Stimulated activated CD4-positive, alpha-beta T cell treated with anti-CD3 and anti-CD28 coated beads, Interleukin-1b, Interleukin-23, amount 100 ng/mL, for 48 hours (primary cell): ENCODE measurements around the gene GSG1L.

Experiments used
- DNase-seq: peaks from one replicate; pipeline ENCODE4 v3.0.0-alpha.2; 2020

Gene GSG1L

DNA sequence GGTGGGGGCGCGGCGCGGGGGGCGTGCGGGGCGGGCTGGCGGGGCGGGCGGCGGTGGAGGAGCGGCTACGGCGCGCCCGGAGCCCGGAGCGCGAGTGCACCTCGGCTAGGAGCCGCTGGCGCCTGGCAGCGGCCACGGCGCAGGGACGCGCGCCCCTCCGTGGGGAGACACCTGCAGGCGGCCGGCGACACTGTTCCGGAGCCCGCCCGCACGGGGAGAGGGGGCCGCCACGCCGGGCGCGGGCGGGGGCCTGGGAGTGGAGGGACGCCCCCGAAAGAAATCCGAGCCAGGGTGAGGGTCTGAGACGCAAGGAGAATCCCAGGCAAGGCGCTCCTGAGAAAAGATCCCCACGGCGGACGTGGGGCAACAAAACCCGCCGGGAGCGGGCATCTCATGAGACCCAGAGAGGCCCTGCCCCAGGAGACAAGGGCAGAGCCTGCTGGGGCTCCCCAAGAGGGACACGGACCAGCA, at the start of gene GSG1L:
TSS of gene GSG1L (minus strand) at position 124 of the 471 bp plus-strand sequence. CDS start 290 bp downstream, outside the sequence.
- no peak for DNase-seq

- DNase-seq = peak; percentile 51
Observed at GRCh38 chr16:28112908-28113307, 49.4 kb upstream of the GSG1L start.

GRCh38 chr16:28110977-28111376, 47.5 kb upstream of the GSG1L start:
- DNase-seq = no peak

- no peak for DNase-seq
Observed at GRCh38 chr16:28110479-28110878, 47.0 kb upstream of the GSG1L start.

DNA sequence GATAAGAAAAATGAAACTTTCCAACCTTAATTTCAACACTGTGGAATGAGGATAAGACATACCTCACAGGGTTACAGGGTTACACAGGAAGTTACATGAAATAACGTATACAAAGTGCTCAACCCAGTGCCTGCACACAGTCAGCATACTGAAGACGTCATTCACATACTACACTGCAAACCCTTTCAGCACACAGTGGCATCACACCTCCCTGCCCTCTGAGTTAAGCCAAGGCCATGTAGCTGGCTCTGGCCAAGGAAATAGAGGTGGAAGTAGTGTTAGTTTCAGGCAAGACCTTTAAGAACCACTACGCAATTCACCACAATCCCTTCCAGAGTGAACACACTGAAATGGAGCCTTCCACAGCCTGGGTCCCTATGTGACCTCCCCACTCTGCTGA, 46.6 kb upstream of the GSG1L start:
- no peak for DNase-seq

DNA sequence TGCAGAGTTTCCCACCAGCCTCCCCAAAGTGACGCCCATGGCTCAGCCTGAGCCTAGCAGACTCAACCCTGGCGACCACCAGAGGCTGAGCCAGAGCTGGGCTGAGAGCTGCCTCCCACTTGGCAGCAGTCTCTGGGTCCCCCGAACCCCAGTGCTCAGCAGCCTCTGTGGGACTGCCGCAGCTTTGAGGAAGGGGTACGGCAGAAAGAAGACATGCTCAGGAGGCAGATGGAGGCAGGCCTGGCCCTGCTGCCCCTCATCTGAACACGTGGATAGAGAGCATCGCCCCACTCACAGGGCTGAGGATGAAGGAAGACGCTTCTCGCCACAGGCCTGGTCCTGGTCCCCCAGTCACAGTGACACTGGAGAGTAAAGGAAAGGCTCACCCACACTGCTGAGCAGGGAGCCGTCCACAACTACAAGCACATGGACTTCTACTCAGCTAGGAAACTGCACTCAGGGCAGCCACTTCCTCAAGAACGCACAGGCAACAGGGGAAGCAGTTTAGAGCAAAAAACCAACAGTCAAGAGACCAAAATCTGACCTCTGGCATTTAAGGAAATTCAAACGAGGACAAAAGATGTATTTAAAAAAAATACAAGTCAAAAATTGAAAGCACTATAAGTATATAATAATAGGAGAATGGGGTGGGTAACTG, 45.2 kb upstream of the GSG1L start:
- DNase-seq = no peak

GRCh38 chr16:28107232-28107631, 43.7 kb upstream of the GSG1L start:
- DNase-seq = no peak

DNA sequence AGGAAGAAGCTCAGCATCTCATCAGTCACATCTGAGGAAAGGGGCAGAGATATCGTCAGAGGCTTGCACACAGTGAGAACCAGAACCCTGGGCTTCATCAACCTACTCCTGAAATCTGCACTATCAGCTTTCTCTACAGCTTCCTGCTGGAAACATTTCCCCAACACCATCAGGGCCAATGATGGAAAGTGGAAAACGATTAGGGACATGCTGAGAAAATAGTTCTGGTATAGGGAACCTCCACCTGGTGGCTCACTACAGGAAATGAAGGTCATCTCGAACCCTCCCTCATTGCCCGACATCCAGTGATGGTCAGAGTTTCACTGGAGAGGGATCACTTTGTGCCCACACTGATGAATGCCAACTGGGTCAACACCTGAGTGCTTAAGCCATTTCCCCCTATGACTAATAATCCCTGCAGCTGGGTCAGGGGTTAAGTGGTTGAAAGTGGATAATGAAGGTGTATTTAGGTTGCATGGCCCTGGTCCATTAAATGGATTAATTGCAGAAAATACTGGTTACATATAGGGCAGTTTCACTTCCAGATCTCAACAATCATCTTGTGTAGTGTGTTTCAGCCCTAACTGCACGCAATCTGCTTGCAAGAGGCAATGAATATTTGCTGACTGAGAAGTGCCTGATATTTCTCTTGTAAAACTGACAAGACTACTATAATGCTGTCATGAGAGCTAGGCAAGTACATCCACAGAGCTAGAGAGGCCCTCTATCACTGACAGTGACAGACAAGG, 43.1 kb upstream of the GSG1L start:
- no peak for DNase-seq

- no peak for DNase-seq
Observed at GRCh38 chr16:28105954-28106353, 42.4 kb upstream of the GSG1L start.

DNA sequence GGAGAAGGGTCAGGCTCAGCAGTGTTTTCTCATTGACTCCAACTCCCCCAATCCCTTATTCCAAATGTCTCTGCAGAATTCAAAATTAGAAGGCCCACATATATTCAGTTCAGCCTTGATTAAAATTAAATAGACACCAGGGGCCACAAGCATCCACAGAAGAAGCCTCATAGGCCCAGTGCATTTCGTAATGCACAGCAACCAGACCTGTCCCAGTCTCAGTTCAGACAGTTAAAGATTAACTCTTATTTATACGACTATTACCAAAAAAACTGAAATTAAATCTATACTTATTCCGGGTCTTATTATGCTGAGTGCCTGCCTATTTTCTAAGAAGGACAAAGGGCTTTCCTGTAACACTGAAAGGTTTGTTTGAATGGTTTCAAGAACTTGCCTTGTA, 41.8 kb upstream of the GSG1L start:
- DNase-seq = no peak

GRCh38 chr16:28104404-28104803, 40.9 kb upstream of the GSG1L start:
- no peak for DNase-seq

DNA sequence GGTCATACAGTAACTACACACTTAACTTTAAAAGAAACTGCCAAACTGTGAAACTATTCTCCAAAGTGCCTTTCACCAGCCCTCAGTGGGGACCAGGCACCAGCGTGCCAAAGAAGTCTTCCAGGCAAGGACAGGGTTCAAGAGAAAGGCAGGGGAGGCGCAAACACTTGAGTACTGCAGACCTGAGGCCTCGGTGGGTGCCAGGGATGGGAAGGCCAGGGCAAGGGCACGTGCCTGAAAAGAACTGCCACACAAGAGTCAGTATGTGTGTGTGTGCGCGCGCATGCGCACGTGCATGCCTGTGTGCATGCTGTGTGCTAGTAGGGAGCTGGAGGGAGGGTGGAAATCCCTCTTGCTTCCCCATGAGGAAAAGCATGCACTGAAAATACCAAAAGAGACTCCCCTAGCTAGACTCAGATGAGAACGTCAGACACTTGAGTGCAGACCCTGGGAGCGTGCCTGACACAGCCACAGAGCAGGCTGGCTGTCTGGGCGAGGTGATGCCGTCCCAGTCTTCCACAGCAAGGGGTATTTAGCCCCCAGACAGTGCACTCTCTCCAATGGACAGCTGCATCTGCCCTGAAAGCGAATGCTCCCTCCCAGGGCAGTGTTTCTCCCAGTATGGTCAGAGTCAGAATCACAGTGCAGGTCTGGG, 40.1 kb upstream of the GSG1L start:
- no peak for DNase-seq

- DNase-seq = no peak
Observed at GRCh38 chr16:28101533-28101890, 38.0 kb upstream of the GSG1L start.

GRCh38 chr16:28100810-28101532, 37.5 kb upstream of the GSG1L start:
- DNase-seq = no peak

DNA sequence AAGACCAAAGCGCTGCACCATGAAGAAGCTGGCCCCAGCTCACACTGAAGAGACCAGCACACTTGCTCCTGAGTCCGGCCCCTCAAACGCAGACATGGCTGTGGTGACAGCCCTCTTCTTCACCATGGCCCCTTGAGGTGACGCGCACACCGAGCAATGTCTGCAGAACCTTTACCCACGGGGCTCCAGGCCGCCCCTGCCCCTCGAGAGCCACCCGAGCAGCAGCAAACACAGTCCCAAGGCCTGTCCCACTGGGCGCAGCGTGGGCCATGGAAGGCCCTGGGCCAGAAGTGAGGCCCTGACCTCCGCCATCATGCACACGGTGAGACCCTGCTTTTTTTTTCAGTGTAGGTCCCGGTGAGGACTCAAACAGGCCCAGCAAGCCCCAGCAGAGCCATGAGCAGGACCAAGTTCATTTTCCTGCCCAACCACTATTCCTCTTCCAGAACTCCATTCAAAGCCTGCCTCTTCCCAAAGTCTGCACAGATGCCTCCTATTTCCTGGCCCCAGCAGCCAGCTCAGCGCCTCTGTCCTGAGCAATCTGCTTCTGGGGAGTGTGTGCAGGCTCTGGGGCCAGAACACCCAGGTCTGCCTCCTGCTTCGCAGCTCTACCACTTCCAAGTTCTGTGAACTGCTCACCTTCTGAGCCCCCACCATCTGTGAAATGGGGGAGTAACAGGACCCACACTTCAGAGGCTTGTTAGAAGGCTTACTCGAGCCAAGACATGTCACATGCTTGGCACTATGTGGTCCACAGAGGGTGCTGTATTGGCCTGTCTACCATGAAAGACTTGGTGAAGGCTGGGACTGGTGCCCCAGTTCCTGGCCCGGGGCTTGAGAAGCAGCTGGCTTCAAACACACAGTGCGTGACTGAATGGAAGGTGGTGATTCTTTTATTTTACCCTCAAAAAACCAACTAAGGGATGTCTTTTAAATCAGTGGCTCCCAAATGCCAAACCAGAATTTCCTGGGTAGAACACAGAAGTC, 35.7 kb upstream of the GSG1L start:
- DNase-seq = no peak

GRCh38 chr16:28098171-28098958, 34.9 kb upstream of the GSG1L start:
- no peak for DNase-seq

DNA sequence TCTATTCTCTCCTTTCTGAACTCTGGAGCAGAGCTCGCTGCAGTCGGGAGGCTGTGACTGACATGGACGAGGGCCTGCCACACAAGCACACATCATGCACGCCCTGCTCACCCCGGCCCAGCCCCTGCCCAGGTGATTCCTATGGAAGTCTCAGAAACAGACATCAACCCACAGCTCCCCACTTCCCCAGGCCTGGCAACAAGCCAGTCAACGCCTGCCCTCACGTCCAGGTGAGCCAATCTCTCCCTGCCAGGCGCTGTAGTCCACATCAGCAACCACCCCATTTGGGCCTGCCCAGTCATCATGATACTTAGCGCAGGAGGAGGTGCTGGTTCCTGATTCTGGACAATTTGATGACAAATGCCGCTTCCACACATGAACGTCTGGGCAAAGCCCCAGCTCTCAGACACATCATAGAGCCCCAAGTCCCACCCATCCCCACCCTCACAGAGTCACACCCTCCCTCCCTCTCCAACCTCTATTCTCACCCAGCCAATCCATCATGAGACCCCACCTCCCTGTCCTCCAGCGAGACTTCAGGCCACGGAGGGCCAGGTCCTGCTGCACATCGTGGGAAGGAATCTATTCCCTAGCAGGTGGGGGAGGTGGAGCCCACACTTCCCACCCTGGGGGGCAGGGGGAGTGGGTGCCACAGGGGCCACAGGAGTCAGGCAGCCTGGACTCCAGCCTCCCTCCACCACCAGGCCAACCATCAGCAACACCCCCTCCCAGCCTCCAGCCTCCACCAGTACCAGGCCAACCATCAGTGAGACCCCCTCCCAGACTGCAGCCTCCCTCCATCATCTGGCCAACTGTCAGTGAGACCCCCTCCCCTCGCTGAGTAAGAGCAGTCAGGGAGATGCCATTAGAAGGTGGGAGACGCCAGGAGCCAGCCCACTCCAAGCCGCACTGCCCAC, 33.7 kb upstream of the GSG1L start:
- DNase-seq = no peak

DNA sequence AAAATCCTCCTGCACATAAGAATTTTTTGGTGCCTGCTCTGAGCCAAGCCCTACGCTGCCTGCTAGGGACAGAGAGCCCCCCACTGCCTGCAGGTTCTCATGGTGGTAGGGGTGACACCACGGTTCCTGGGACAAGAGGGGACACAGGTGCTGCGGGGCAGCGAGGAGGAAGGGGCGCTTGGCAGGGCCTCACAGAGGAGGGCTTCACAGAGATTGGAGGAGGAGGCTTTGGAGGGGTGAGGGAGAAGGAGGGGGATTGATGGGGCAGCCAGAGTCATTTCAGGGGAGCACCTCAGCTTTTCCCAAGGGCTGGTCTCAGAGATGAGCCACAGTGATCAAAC, 29.8 kb upstream of the GSG1L start:
- DNase-seq = no peak

GRCh38 chr16:28092721-28093384, 29.3 kb upstream of the GSG1L start:
- no peak for DNase-seq

DNA sequence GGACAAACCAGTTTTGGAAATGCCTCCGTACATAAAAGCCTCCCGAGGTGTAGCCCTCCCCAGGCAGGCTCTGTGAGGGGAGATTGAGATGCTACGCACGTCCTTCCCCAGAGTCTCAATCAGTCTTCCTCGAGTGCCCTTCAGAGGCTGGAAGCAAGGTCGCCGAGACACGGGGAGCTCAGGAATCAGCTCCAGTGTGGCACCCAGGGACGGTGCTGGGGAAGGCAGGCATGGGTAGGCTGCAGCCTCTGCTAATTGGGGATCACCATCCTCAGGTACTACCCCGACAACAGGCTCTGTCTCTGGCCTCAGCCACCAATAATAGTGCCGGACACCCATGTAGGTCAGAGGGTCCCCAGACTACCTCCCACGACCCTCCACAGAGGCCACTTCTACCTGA, 28.1 kb upstream of the GSG1L start:
- DNase-seq = no peak
